SK-N-SH treated with all-trans-retinoic acid at 6 μM for 48 hours (cell line): Measurements from ENCODE around the gene IL17C.

ENCODE experiments used
- ATAC-seq: fragments of 200-7000 bp; cut with Tn5 transposase; 3 replicates; pipeline ENCODE4 v1.9.1; 2020; ENCODE audit warnings: mild to moderate bottlenecking, moderate library complexity
- ARNTL ChIP-seq: fragments of 450-650 bp; formaldehyde crosslinking; IDR thresholded peaks from 2 replicates; pipeline ENCODE4 v1.5.0; 2020; ENCODE audit warnings: low read depth, mild to moderate bottlenecking, moderate library complexity, borderline replicate concordance
- BACH2 ChIP-seq: fragments of 250-450 bp; sonication (Bioruptor Pico); IDR thresholded peaks from 2 replicates; pipeline ENCODE4 v1.9.0; 2021; ENCODE audit warnings: mild to moderate bottlenecking, borderline replicate concordance
- CREB5 ChIP-seq: fragments of 250-450 bp; sonication (Bioruptor Pico); IDR thresholded peaks from 2 replicates; pipeline ENCODE4 v1.5.1; 2020; ENCODE audit warnings: low read depth, mild to moderate bottlenecking, moderate library complexity
- CSRNP3 ChIP-seq: fragments of 250-450 bp; sonication (Bioruptor Pico); IDR thresholded peaks from 2 replicates; pipeline ENCODE4 v1.5.1; 2021; ENCODE audit warnings: mild to moderate bottlenecking, moderate library complexity
- ESRRG ChIP-seq: fragments of 250-450 bp; sonication (Bioruptor Pico); IDR thresholded peaks from 2 replicates; pipeline ENCODE4 v1.6.1; 2021; ENCODE audit warnings: mild to moderate bottlenecking
- GLIS3 ChIP-seq: fragments of 250-450 bp; sonication (Bioruptor Pico); IDR thresholded peaks from 2 replicates; pipeline ENCODE4 v1.5.0; 2020; ENCODE audit warnings: mild to moderate bottlenecking, moderate library complexity
- ISL1 ChIP-seq: fragments of 250-450 bp; sonication (Bioruptor Pico); IDR thresholded peaks from 2 replicates; pipeline ENCODE4 v2.1.2; 2022; ENCODE audit warnings: mild to moderate bottlenecking, moderate library complexity
- OSR1 ChIP-seq: fragments of 250-450 bp; sonication (Bioruptor Pico); IDR thresholded peaks from 2 replicates; pipeline ENCODE4 v1.8.0; 2022; ENCODE audit warnings: moderate library complexity, mild to moderate bottlenecking, inconsistent platforms
- PATZ1 ChIP-seq: fragments of 250-450 bp; sonication (Bioruptor Pico); IDR thresholded peaks from 2 replicates; pipeline ENCODE4 v1.8.0; 2020; ENCODE audit warnings: mild to moderate bottlenecking, moderate library complexity, borderline replicate concordance
- POU6F1 ChIP-seq: fragments of 250-450 bp; sonication (Bioruptor Pico); IDR thresholded peaks from 2 replicates; pipeline ENCODE4 v1.8.0; 2021; ENCODE audit warnings: low read depth, mild to moderate bottlenecking, moderate library complexity, borderline replicate concordance
- PPARA ChIP-seq: fragments of 250-450 bp; sonication (Bioruptor Pico); IDR thresholded peaks from 2 replicates; pipeline ENCODE4 v1.5.0; 2020; ENCODE audit warnings: mild to moderate bottlenecking, borderline replicate concordance
- RARB ChIP-seq: fragments of 250-450 bp; sonication (Bioruptor Pico); IDR thresholded peaks from 2 replicates; pipeline ENCODE4 v1.8.0; 2021; ENCODE audit warnings: mild to moderate bottlenecking, moderate library complexity
- SNAI2 ChIP-seq: fragments of 250-450 bp; sonication (Bioruptor Pico); IDR thresholded peaks from 2 replicates; pipeline ENCODE4 v1.5.0; 2020; ENCODE audit warnings: mild to moderate bottlenecking, moderate library complexity
- TCF4 ChIP-seq: fragments of 250-450 bp; sonication (Bioruptor Pico); IDR thresholded peaks from 2 replicates; pipeline ENCODE4 v1.8.0; 2021; ENCODE audit warnings: mild to moderate bottlenecking, moderate library complexity, borderline replicate concordance
- TOX ChIP-seq: fragments of 250-450 bp; sonication (Bioruptor Pico); IDR thresholded peaks from 2 replicates; pipeline ENCODE4 v1.8.0; 2021; ENCODE audit warnings: mild to moderate bottlenecking, moderate library complexity, borderline replicate concordance
- TSHZ2 ChIP-seq: fragments of 250-450 bp; sonication (Bioruptor Pico); IDR thresholded peaks from 2 replicates; pipeline ENCODE4 v1.5.0; 2020; ENCODE audit warnings: mild to moderate bottlenecking, moderate library complexity
- ZC3H10 ChIP-seq: fragments of 250-450 bp; sonication (Bioruptor Pico); IDR thresholded peaks from 2 replicates; pipeline ENCODE4 v1.5.1; 2021; ENCODE audit warnings: mild to moderate bottlenecking, moderate library complexity
- ZFP30 ChIP-seq: fragments of 450-650 bp; formaldehyde crosslinking; IDR thresholded peaks from 2 replicates; pipeline ENCODE4 v1.5.0; 2022; ENCODE audit warnings: mild to moderate bottlenecking, moderate library complexity
- ZNF565 ChIP-seq: fragments of 450-650 bp; formaldehyde crosslinking; conservative IDR thresholded peaks from 2 replicates; pipeline ENCODE4 v1.5.0; 2020; ENCODE audit warnings: low read depth, mild to moderate bottlenecking, moderate library complexity
- ZNF70 ChIP-seq: fragments of 450-650 bp; formaldehyde crosslinking; IDR thresholded peaks from 2 replicates; pipeline ENCODE4 v1.5.0; 2020; ENCODE audit warnings: mild to moderate bottlenecking, moderate library complexity
- ZNF8 ChIP-seq: fragments of 450-650 bp; formaldehyde crosslinking; IDR thresholded peaks from 2 replicates; pipeline ENCODE4 v1.5.0; 2020; ENCODE audit warnings: mild to moderate bottlenecking, moderate library complexity

IL17C gene

GRCh38 chr16:88684569-88685155, 46.3 kb downstream of the IL17C start:
- ATAC-seq: no peak
- TF ChIP-seq OSR1 (CRISPR knock-in tag): no peak
- TF ChIP-seq, all 23 proteins: peak for 0

- no peak for TF ChIP-seq CREB5 (CRISPR knock-in tag)
- no peak for TF ChIP-seq ZFP30 (CRISPR knock-in tag)
- no peak for TF ChIP-seq TOX (CRISPR knock-in tag)
- no peak for TF ChIP-seq RARB (CRISPR knock-in tag)
- TF ChIP-seq, all 23 proteins: peak for 0
- peak; percentile 31 for ATAC-seq
Observed at GRCh38 chr16:88685156-88686061, 47.0 kb downstream of the IL17C start.

- TF ChIP-seq ZNF565 (CRISPR knock-in tag) (no peak), ARNTL (CRISPR knock-in tag) (no peak), ZNF8 (CRISPR knock-in tag) (no peak)
- peak; percentile 45 for ATAC-seq
Observed at GRCh38 chr16:88686062-88686438, 47.7 kb downstream of the IL17C start.

- TF ChIP-seq TOX (CRISPR knock-in tag) (no peak), ZNF70 (CRISPR knock-in tag) (no peak), RARB (CRISPR knock-in tag) (no peak), BACH2 (CRISPR knock-in tag) (no peak), TSHZ2 (no peak), CREB5 (CRISPR knock-in tag) (no peak), ZC3H10 (CRISPR knock-in tag) (no peak), ISL1 (CRISPR knock-in tag) (no peak), POU6F1 (CRISPR knock-in tag) (no peak), ZFP30 (CRISPR knock-in tag) (no peak), GLIS3 (CRISPR knock-in tag) (no peak), PATZ1 (CRISPR knock-in tag) (no peak), OSR1 (CRISPR knock-in tag) (no peak), ESRRG (CRISPR knock-in tag) (no peak), ARNTL (CRISPR knock-in tag) (no peak), TCF4 (no peak), SNAI2 (no peak), ZNF565 (CRISPR knock-in tag) (no peak), CSRNP3 (CRISPR knock-in tag) (no peak), PPARA (CRISPR knock-in tag) (no peak)
- peak; percentile 92 for ATAC-seq
Observed at GRCh38 chr16:88686439-88687253, 48.3 kb downstream of the IL17C start, which contains the start of gene SNAI3. SNAI3 (minus strand) TSS chr16:88686507; CDS start chr16:88686406, 101 bp downstream.
